Transverse colon (tissue), 4 donors: ENCODE data around the gene CRYBG1. TPM values are rescaled to one million over a fixed set of nuclear protein-coding genes. Genes with fewer than 3 reads are reported as not detected.

Source experiments
- DNase-seq: peaks from one replicate; pipeline ENCODE4 v3.0.0-alpha.2; 2019
- H3K27ac ChIP-seq, 4 donors: fragments of 200-600 bp; sonication (generic); 2 replicates each; pipeline ENCODE4 v1.5.1; 2016 to 2018; ENCODE audit warnings: inconsistent platforms in 4 of 4
- H3K27me3 ChIP-seq: fragments of 200-600 bp; sonication (generic); 2 replicates; pipeline ENCODE4 v1.5.1; 2017; ENCODE audit warnings: inconsistent platforms
- H3K36me3 ChIP-seq, 4 donors: fragments of 200-600 bp; sonication (generic); 2 replicates each; pipeline ENCODE4 v1.5.1; 2017 to 2019; ENCODE audit warnings: inconsistent platforms in 4 of 4
- H3K4me1 ChIP-seq, 4 donors: fragments of 200-600 bp; sonication (generic); 2 replicates each; pipeline ENCODE4 v1.5.1; 2017 to 2020; ENCODE audit warnings: inconsistent platforms in 4 of 4
- H3K4me3 ChIP-seq, 4 donors: fragments of 200-600 bp; sonication (generic); 1 replicate in 1 of 4; 2 replicates in 3 of 4; pipeline versions ENCODE4 v1.5.1 to v1.6.1; 2017 to 2019; ENCODE audit warnings: inconsistent platforms in 4 of 4
- H3K9me3 ChIP-seq, 2 donors: fragments of 200-600 bp; sonication (generic); 2 replicates each; pipeline ENCODE4 v1.5.1; 2017 to 2019; ENCODE audit warnings: inconsistent platforms in 2 of 2
- EP300 ChIP-seq: sonication (generic); formaldehyde crosslinking; IDR thresholded peaks from one replicate; pipeline ENCODE4 v1.6.1; 2017; ENCODE audit warnings: antibody characterized with exemption, low read depth
- POLR2A ChIP-seq: fragments of 450-650 bp; IDR thresholded peaks from one replicate; pipeline ENCODE4 v1.6.1; 2016; ENCODE audit warnings: antibody characterized with exemption, mild to moderate bottlenecking, moderate library complexity
- POLR2AphosphoS5 ChIP-seq, 3 donors: sonication (generic); formaldehyde crosslinking; IDR thresholded peaks; one replicate each; pipeline ENCODE4 v1.6.1; 2016; ENCODE audit warnings: antibody characterized with exemption in 3 of 3
- WGBS, 2 donors: methylation state at CpG; one replicate each; pipeline ENCODE4 v1.1.5; 2018; ENCODE audit warnings: low coverage in 1 of 2; 5-methylcytosine and 5-hydroxymethylcytosine counted together
- in situ Hi-C, 4 donors: fragments of 200-750 bp; cut with MboI; loops; one replicate each; pipeline versions ENCODE4 v1.15.0 to v1.15.1; 2017; ENCODE audit warnings: low sequenced_read_pairs in 3 of 4, low pct_ligation_motif_present in 1 of 4, low pct_unique_long_range_greater_than_20kb in 1 of 4
- intact Hi-C: fragments of 100-400 bp; cut with DNase I; formaldehyde crosslinking; loops from one replicate; pipeline ENCODE4 v1.15.1; 2023; ENCODE audit warnings: low total_unique reads
- total RNA-seq, 4 donors: library from RNA; depleted of rRNA; stranded (reverse); fragments of >200 nt; gene quantifications; one replicate each; pipeline ENCODE4 v1.1.0, GENCODE V29; 2016
- TF ChIP-seq, protein P1 (sequence below), 5 experiments: fragments of 200-600 bp in 3 of 5; fragments of 450-650 bp in 2 of 5; sonication (generic) in 3 of 5; IDR thresholded peaks; 1 replicate in 2 of 5; 2 replicates in 3 of 5; pipeline ENCODE4 v1.5.1; 2016 to 2017; ENCODE audit warnings: antibody characterized with exemption in 5 of 5, inconsistent platforms in 3 of 5, mild to moderate bottlenecking in 2 of 5, moderate library complexity in 1 of 5

Gene CRYBG1
- total RNA-seq, 4 donors from 2014 or later, result 64.3 to 112 (median 70.2) TPM

DNA sequence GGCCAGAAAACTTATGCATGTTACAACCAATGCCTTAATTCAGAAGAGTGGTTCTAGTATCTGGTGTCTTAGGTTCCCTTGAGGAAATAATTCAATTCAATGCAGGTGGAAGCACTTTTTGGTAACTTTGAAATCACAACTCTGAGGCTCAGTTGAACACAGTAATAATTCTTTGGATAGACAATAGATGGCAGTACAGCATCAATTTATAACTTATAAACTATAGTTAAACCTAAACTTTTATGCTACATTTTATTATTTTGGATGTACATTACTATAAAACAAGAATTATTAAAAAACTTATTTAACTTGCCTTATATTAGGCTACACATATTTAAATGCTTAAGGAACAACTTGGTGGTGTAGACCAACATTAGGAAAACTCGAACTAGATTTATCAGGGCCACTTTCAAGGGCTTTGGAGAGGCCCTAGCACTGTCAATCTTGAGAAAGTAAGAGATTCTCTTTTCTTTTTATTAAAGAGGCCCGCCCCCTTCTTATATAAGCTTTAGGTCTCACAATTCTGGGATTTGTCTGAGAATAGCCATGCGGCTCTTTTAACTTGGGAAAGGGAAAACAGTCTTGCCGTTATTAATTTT is 85.9 kb downstream of the CRYBG1 start:
- TF ChIP-seq EP300 (no peak), POLR2A (no peak), POLR2AphosphoS5 (IDR thresholded peaks at IDR 0.05) (no peak)
- TF ChIP-seq, protein P1, sequence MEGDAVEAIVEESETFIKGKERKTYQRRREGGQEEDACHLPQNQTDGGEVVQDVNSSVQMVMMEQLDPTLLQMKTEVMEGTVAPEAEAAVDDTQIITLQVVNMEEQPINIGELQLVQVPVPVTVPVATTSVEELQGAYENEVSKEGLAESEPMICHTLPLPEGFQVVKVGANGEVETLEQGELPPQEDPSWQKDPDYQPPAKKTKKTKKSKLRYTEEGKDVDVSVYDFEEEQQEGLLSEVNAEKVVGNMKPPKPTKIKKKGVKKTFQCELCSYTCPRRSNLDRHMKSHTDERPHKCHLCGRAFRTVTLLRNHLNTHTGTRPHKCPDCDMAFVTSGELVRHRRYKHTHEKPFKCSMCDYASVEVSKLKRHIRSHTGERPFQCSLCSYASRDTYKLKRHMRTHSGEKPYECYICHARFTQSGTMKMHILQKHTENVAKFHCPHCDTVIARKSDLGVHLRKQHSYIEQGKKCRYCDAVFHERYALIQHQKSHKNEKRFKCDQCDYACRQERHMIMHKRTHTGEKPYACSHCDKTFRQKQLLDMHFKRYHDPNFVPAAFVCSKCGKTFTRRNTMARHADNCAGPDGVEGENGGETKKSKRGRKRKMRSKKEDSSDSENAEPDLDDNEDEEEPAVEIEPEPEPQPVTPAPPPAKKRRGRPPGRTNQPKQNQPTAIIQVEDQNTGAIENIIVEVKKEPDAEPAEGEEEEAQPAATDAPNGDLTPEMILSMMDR (IDR thresholded peaks at IDR 0.05), result peak; percentile 42 to 60 (median 45)
- Histone ChIP-seq H3K27ac (peak overlapping the region in 3 of 4 donors; percentile 55), H3K4me3 (no peak overlapping the region), H3K27me3 (no peaks in the 10 kb centered on the region), H3K9me3 (no peaks in the 10 kb centered on the region), H3K36me3 (no peaks in the 10 kb centered on the region), H3K4me1 (peaks cover 0 to 35% (median 3%) of the 10 kb centered on the region in 4 donors)
- no peak for DNase-seq
- in situ Hi-C loops (loop anchor here (5.0 to 10.0 kb wide), 3 partner anchors 112 to 538 kb away; no protein-coding TSS in a partner anchor), intact Hi-C loops (loop anchor here (5.0 kb wide), 1 partner anchor 116 kb away; no protein-coding TSS in a partner anchor)
- 28 to 63% methylated on average over 3 to 4 of the region's 4 CpGs for WGBS, 2 donors

- no peak overlapping the region for H3K4me3 ChIP-seq
- no peaks in the 10 kb centered on the region for H3K27me3 ChIP-seq
- H3K36me3 ChIP-seq, result no peaks in the 10 kb centered on the region
- DNase-seq, result no peak
- H3K4me1 ChIP-seq, result peaks cover 0 to 34% (median 3%) of the 10 kb centered on the region in 4 donors
- 27 to 42% methylated on average over 2 of the region's 2 CpGs for WGBS, 2 donors
- H3K9me3 ChIP-seq, result no peaks in the 10 kb centered on the region
- in situ Hi-C loops, result loop anchor here (5.0 to 10.0 kb wide), 3 partner anchors 112 to 538 kb away; no protein-coding TSS in a partner anchor
- intact Hi-C loops, result loop anchor here (5.0 kb wide), 1 partner anchor 115 kb away; no protein-coding TSS in a partner anchor
- H3K27ac ChIP-seq, result peak overlapping the region in 3 of 4 donors; percentile 55
- TF ChIP-seq POLR2A (no peak), POLR2AphosphoS5 (IDR thresholded peaks at IDR 0.05) (no peak), EP300 (peak; percentile 11)
- TF ChIP-seq, protein P1 (IDR thresholded peaks at IDR 0.05), result no peak
Observed at GRCh38 chr6:106446983-106447382, 86.5 kb downstream of the CRYBG1 start.

- in situ Hi-C loops, result loop anchor here (5.0 to 10.0 kb wide), 3 partner anchors 113 to 537 kb away; no protein-coding TSS in a partner anchor
- peak; percentile 29 for DNase-seq
Observed at GRCh38 chr6:106448000-106448426, 87.5 kb downstream of the CRYBG1 start.

DNA sequence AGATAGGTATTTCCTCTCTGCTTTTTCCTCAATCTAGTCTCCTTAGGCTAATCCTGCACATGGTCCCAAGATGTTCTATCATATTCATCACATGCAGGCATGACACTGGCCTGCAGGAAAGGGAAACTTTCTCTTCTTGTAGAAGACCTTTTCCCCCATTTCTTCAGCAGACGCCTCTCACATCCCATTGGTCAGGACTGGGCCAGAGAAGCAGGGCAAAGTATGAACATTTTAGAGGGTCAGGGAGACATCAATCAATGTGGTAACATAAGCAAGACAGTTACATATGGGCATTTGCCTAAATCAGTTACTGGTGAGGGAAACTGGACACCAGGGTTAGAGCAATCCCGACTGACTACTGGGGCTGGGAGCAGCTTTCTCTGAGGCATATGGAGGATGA is 90.1 kb downstream of the CRYBG1 start:
- Histone ChIP-seq H3K9me3 (no peaks in the 10 kb centered on the region), H3K4me1 (peaks cover 0 to 26% (median 2%) of the 10 kb centered on the region in 4 donors), H3K27ac (no peak overlapping the region), H3K27me3 (no peaks in the 10 kb centered on the region), H3K4me3 (no peak overlapping the region), H3K36me3 (no peaks in the 10 kb centered on the region)
- WGBS, 2 donors, result 31 to 58% methylated on average over 2 of the region's 2 CpGs
- in situ Hi-C loops, result no loop called here
- no peak for DNase-seq
- intact Hi-C loops, result no loop called here
- TF ChIP-seq POLR2A, result no peak
- TF ChIP-seq, protein P1 (IDR thresholded peaks at IDR 0.05), result no peak
- no peak for TF ChIP-seq EP300
- TF ChIP-seq POLR2AphosphoS5 (IDR thresholded peaks at IDR 0.05), result no peak

More at GRCh38 chr6:106448000-106448426, 87.5 kb downstream of the CRYBG1 start:
- H3K9me3 ChIP-seq, result no peaks in the 10 kb centered on the region
- peaks cover 0 to 26% (median 2%) of the 10 kb centered on the region in 4 donors for H3K4me1 ChIP-seq
- TF ChIP-seq, protein P1 (IDR thresholded peaks at IDR 0.05), result no peak
- no peak for TF ChIP-seq POLR2AphosphoS5 (IDR thresholded peaks at IDR 0.05)
- TF ChIP-seq POLR2A, result no peak
- TF ChIP-seq EP300, result no peak
- no peak overlapping the region for H3K4me3 ChIP-seq
- 68 to 80% methylated on average over 1 to 6 of the region's 6 CpGs for WGBS, 2 donors
- peak overlapping the region in 3 of 4 donors; percentile 0 to 21 (median 13) for H3K27ac ChIP-seq
- intact Hi-C loops, result loop anchor here (5.0 kb wide), 1 partner anchor 114 kb away; no protein-coding TSS in a partner anchor
- H3K36me3 ChIP-seq, result no peaks in the 10 kb centered on the region
- H3K27me3 ChIP-seq, result no peaks in the 10 kb centered on the region
